Hepatocyte (in vitro differentiated cells): ENCODE measurements around the gene CCNT1.

ENCODE experiments used
- CTCF ChIP-seq: fragments of 200-600 bp; sonication (generic); IDR thresholded peaks from 2 replicates; pipeline ENCODE4 v1.5.1; 2016; ENCODE audit warnings: antibody characterized with exemption, mild to moderate bottlenecking; ENCODE audit not compliant: poor library complexity
- EZH2 ChIP-seq: fragments of 200-600 bp; sonication (generic); IDR thresholded peaks from 2 replicates; pipeline ENCODE4 v1.6.1; 2016; ENCODE audit warnings: antibody characterized with exemption, mild to moderate bottlenecking, borderline replicate concordance

DNA sequence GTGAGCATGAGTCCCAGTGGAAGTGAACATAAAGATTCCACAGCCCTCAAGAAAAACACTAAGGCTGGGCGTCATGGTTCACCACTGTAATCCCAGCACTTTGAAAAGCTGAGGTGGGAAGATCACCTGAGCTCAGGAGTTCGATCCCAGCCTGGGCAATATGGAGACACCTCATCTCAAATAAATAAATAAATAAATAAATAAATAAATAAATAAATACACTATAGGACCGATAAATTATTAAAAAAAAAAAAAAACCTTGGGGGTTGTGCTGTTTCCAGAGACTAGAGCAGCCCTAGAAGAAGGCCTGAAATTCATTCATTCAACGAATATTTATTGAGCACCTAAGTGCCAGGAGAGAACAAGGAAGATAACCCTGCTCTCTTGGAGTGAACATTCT is 33.0 kb downstream of the CCNT1 start:
- no peak for TF ChIP-seq CTCF
- TF ChIP-seq EZH2: no peak
